Testis (tissue), 2 donors: ENCODE measurements around the gene MGA.

Experiments
- CTCF ChIP-seq, 3 experiments: fragments of 450-650 bp in 2 of 3; fragments of 200-600 bp in 1 of 3; sonication (generic) in 1 of 3; IDR thresholded peaks; one replicate each; pipeline ENCODE4 v1.5.1; 2016 to 2019; ENCODE audit warnings: antibody characterized with exemption in 3 of 3, mild to moderate bottlenecking in 2 of 3, moderate library complexity in 1 of 3
- POLR2A ChIP-seq: fragments of 450-650 bp; IDR thresholded peaks from one replicate; pipeline ENCODE4 v1.6.1; 2017; ENCODE audit warnings: antibody characterized with exemption, mild to moderate bottlenecking, moderate library complexity

- TF ChIP-seq CTCF (IDR thresholded peaks at IDR 0.05) = no peak
- no peak for TF ChIP-seq POLR2A
These were observed 35.7 kb downstream of the MGA start for GRCh38 chr15:41695750-41696436.
